GM12878 (cell line): ENCODE results near the gene MEN1. TPM values are rescaled to one million over a fixed set of nuclear protein-coding genes. Genes with fewer than 3 reads are reported as not detected.

Experiments
- ATAC-seq: fragments of 200-7000 bp; cut with Tn5 transposase; 3 replicates; pipeline ENCODE4 v1.9.1; 2020; ENCODE audit warnings: mild to moderate bottlenecking, moderate library complexity
- BruUV-seq: library from RNA; stranded (reverse); fragments of 400-500 nt; replicated peaks from 2 replicates; lab custom pipeline; 2021; lab: Mats Ljungman, UMichigan
- CTCF ChIA-PET: fragments of 300-600 bp; sonication (Branson Sonifier 250); formaldehyde crosslinking; extraction: SDS; loops from one replicate; lab custom pipeline; 2021; ENCODE audit warnings: inconsistent platforms; lab: Yijun Ruan, JAX
- POLR2A ChIA-PET: fragments of 350-600 bp; formaldehyde crosslinking; extraction: SDS; loops from one replicate; lab custom pipeline; 2021; ENCODE audit warnings: inconsistent platforms; lab: Charles Lee
- RAD21 ChIA-PET: fragments of 300-600 bp; sonication (Branson Sonifier 250); formaldehyde crosslinking; loops from one replicate; lab custom pipeline; 2023; ENCODE audit warnings: antibody characterized with exemption; ENCODE audit not compliant: unreplicated experiment; lab: Charles Lee
- SMC1A ChIA-PET: fragments of 300-600 bp; sonication (Branson Sonifier 250); formaldehyde crosslinking; loops from one replicate; lab custom pipeline; 2023; ENCODE audit not compliant: unreplicated experiment, uncharacterized antibody; lab: Charles Lee
- DNase-seq: peaks from one replicate; pipeline ENCODE4 v3.0.0-alpha.2; 2011; ENCODE audit warnings: low read depth, low spot score
- FAIRE-seq: peaks from 3 replicates; lab custom pipeline; 2011; peaks lifted over from hg19 to GRCh38; lab: Jason Lieb, UNC
- H2AFZ ChIP-seq: 2 replicates; pipeline ENCODE4 v1.6.0; 2011; ENCODE audit warnings: low read depth, low read length, control low read depth; ENCODE audit not compliant: control insufficient read depth
- H3K27ac ChIP-seq: 2 replicates; pipeline ENCODE4 v1.5.1; 2011; ENCODE audit warnings: control low read depth; ENCODE audit not compliant: control insufficient read depth, insufficient read depth
- H3K27me3 ChIP-seq, 2 experiments: replicated peaks in 1 of 2; 2 replicates each; pipeline versions ENCODE4 v1.6.0 to v1.6.1; 2011; ENCODE audit warnings: low read length in 1 of 2; ENCODE audit not compliant: control insufficient read depth in 2 of 2, insufficient read depth in 2 of 2
- H3K36me3 ChIP-seq, 2 experiments: 2 replicates each; pipeline ENCODE4 v1.5.1; 2011; ENCODE audit warnings: low read length in 1 of 2; ENCODE audit not compliant: control insufficient read depth in 2 of 2, insufficient read depth in 2 of 2
- H3K4me1 ChIP-seq: 2 replicates; pipeline ENCODE4 v1.6.1; 2011; ENCODE audit warnings: mild to moderate bottlenecking, low read length, moderate library complexity, mixed read lengths; ENCODE audit not compliant: control insufficient read depth, insufficient read depth
- H3K4me2 ChIP-seq: 2 replicates; pipeline ENCODE4 v1.6.0; 2011; ENCODE audit warnings: control low read depth; ENCODE audit not compliant: control insufficient read depth, insufficient read depth
- H3K4me3 ChIP-seq: fragments of 200-600 bp; sonication (generic); 2 replicates; pipeline ENCODE4 v1.5.1; 2016
- H3K79me2 ChIP-seq: 2 replicates; pipeline ENCODE4 v1.6.0; 2011; ENCODE audit warnings: low read length; ENCODE audit not compliant: control insufficient read depth, insufficient read depth
- H3K9ac ChIP-seq: 2 replicates; pipeline ENCODE4 v1.8.0; 2011; ENCODE audit warnings: low read length, control low read depth, mixed read lengths; ENCODE audit not compliant: control insufficient read depth, insufficient read depth
- H3K9me3 ChIP-seq: replicated peaks from 3 replicates; pipeline ENCODE4 v1.5.1; 2011; ENCODE audit warnings: mild to moderate bottlenecking, low read length; ENCODE audit not compliant: control insufficient read depth, insufficient read depth
- H4K20me1 ChIP-seq: 2 replicates; pipeline ENCODE4 v1.6.0; 2011; ENCODE audit not compliant: control insufficient read depth, insufficient read depth
- BACH1 ChIP-seq: fragments of 450-650 bp; IDR thresholded peaks from 2 replicates; pipeline ENCODE4 v1.6.1; 2017; ENCODE audit warnings: mild to moderate bottlenecking, borderline replicate concordance
- BCL3 ChIP-seq: IDR thresholded peaks from 2 replicates; pipeline ENCODE4 v1.6.1; 2011; ENCODE audit warnings: borderline replicate concordance, low read depth, mild to moderate bottlenecking, moderate library complexity, low read length; ENCODE audit not compliant: insufficient read depth, poor library complexity, severe bottlenecking
- CBFB ChIP-seq: IDR thresholded peaks from 2 replicates; pipeline ENCODE4 v1.6.1; 2016; ENCODE audit warnings: antibody characterized with exemption, low read depth
- HDAC2 ChIP-seq: fragments of 200-600 bp; sonication (generic); IDR thresholded peaks from 2 replicates; pipeline ENCODE4 v1.6.1; 2017
- HSF1 ChIP-seq: fragments of 150-350 bp; IDR thresholded peaks from 2 replicates; pipeline ENCODE4 v1.6.1; 2014; ENCODE audit warnings: mild to moderate bottlenecking, low read depth, low read length
- KDM1A ChIP-seq: fragments of 200-600 bp; sonication (generic); IDR thresholded peaks from 2 replicates; pipeline ENCODE4 v1.6.1; 2016; ENCODE audit warnings: borderline replicate concordance
- MAX ChIP-seq: IDR thresholded peaks from 2 replicates; pipeline ENCODE4 v1.6.1; 2012; ENCODE audit warnings: low read depth, low read length, improper control_type of control experiment
- PAX8 ChIP-seq: fragments of 450-650 bp; IDR thresholded peaks from 2 replicates; pipeline ENCODE4 v1.6.1; 2017; ENCODE audit warnings: mild to moderate bottlenecking, moderate library complexity
- PKNOX1 ChIP-seq: fragments of 450-650 bp; IDR thresholded peaks from 2 replicates; pipeline ENCODE4 v1.6.1; 2016; ENCODE audit warnings: mild to moderate bottlenecking
- RAD21 ChIP-seq: IDR thresholded peaks from 2 replicates; pipeline ENCODE4 v1.6.1; 2011; ENCODE audit warnings: mild to moderate bottlenecking, low read depth, low read length, moderate library complexity; ENCODE audit not compliant: insufficient read depth
- STAT3 ChIP-seq: IDR thresholded peaks from 2 replicates; pipeline ENCODE4 v1.6.1; 2011; ENCODE audit warnings: low read depth, low read length, improper control_type of control experiment
- SUPT20H ChIP-seq: IDR thresholded peaks from 2 replicates; pipeline ENCODE4 v1.6.1; 2011; ENCODE audit warnings: low read depth, mild to moderate bottlenecking, low read length, moderate library complexity, borderline replicate concordance; ENCODE audit not compliant: control insufficient read depth
- ZBTB40 ChIP-seq: fragments of 450-650 bp; IDR thresholded peaks from 2 replicates; pipeline ENCODE4 v1.6.1; 2016; ENCODE audit warnings: mild to moderate bottlenecking, moderate library complexity, borderline replicate concordance
- WGBS: methylation state at CpG from one replicate; pipeline ENCODE4 v1.1.6; 2016; ENCODE audit warnings: low lambda C conversion rate; ENCODE audit not compliant: insufficient replicate concordance, insufficient coverage; ENCODE audit errors: missing lambda C conversion rate; 5-methylcytosine and 5-hydroxymethylcytosine counted together
- in situ Hi-C: fragments of 300-500 bp; cut with MboI; formaldehyde crosslinking; loops from 9 replicates; pipeline ENCODE4 v1.14.3; 2018; ENCODE audit warnings: mixed read lengths
- intact Hi-C: fragments of 100-400 bp; cut with micrococcal nuclease; formaldehyde crosslinking; loops from one replicate; pipeline ENCODE4 v1.14.2; 2022; ENCODE audit not compliant: unreplicated experiment
- polyA plus RNA-seq, 11 experiments: library from polyadenylated mRNA; depleted of rRNA in 4 of 11; unstranded in 6 of 11; stranded (reverse) in 5 of 11; fragments of >200 nt; fragmentation: Nextera tagmentation in 4 of 11; fragmentation: Illumina TruSeq in 1 of 11; extraction: Ambion mirVana in 4 of 11; extraction: Trizol in 1 of 11; gene quantifications; 1 replicate in 1 of 11; 2 replicates in 10 of 11; pipeline versions ENCODE4 v1.2.1 to v1.2.3, GENCODE V29; 2011 to 2016; ENCODE audit warnings: inconsistent platforms in 2 of 11, missing spikeins in 2 of 11, low read depth in 1 of 11
- total RNA-seq, 4 experiments: library from RNA; depleted of rRNA in 3 of 4; stranded (reverse); fragments of >200 nt in 3 of 4; fragmentation: Illumina TruSeq in 1 of 4; extraction: Trizol in 1 of 4; gene quantifications; 2 replicates each; pipeline versions ENCODE4 v1.2.1 to v1.2.3, GENCODE V29; 2013 to 2021

The MEN1 gene
- total and polyA plus RNA-seq, 10 of the 15 experiments (the other 5 are each of a cell fraction or from before 2014, with no cell fraction given) = 2.5 to 39.7 (median 20.7) TPM

- no peak overlapping the region for H2AFZ ChIP-seq
- in situ Hi-C loops (no loop called here), intact Hi-C loops (loop anchor here (1.0 to 2.0 kb wide), 2 partner anchors 7 to 18 kb away; no protein-coding TSS in a partner anchor)
- H3K4me2 ChIP-seq = peak overlapping the region; percentile 97
- RAD21 ChIA-PET = interaction anchor here (0.5 to 15.8 kb wide), 7 partner anchors 10 to 649 kb away, joined by 3 to 316 read pairs (median 7); partner anchors contain the start of genes CDC42BPG and EHD1
- BruUV-seq = no TSS peak
- no peaks in the 10 kb centered on the region for H3K9me3 ChIP-seq
- DNase-seq = no peak
- CTCF ChIA-PET = interaction anchor here (0.7 to 28.8 kb wide), 5 partner anchors 8 to 197 kb away, joined by 3 to 1208 read pairs (median 37); partner anchors contain the start of genes CDC42BPG and EHD1
- SMC1A ChIA-PET = interaction anchor here (0.8 to 15.0 kb wide), 8 partner anchors 7 to 86 kb away, joined by 3 to 306 read pairs (median 8); partner anchors contain the start of gene EHD1
- no peaks in the 10 kb centered on the region for H4K20me1 ChIP-seq
- peak overlapping the region; percentile 77 for H3K9ac ChIP-seq
- peak overlapping the region; percentile 99 for H3K27ac ChIP-seq
- POLR2A ChIA-PET = interaction anchor here (0.7 to 24.3 kb wide), 9 partner anchors 9 to 756 kb away, joined by 3 to 620 read pairs (median 4); partner anchors contain the start of genes CDC42BPG, EHD1, MAP3K11 and MEN1
- no peak for FAIRE-seq
- H3K27me3 ChIP-seq = no peaks in the 10 kb centered on the region
- H3K4me1 ChIP-seq = peaks cover 92% of the 10 kb centered on the region
- 5% methylated on average over 19 of the region's 19 CpGs for WGBS
- peaks cover 33 to 57% of the 10 kb centered on the region in 2 experiments; a peak in 3 of 4 replicates for H3K36me3 ChIP-seq
- peak; percentile 45 for ATAC-seq
- H3K79me2 ChIP-seq = peaks cover 70% of the 10 kb centered on the region
- no peak overlapping the region; the same call in 1 of the 2 replicates for H3K4me3 ChIP-seq
- TF ChIP-seq BCL3 (peak; percentile 16), HSF1 (no peak), RAD21 (no peak), SUPT20H (no peak), CBFB (no peak), HDAC2 (no peak), PKNOX1 (peak; percentile 84), MAX (no peak), STAT3 (no peak), KDM1A (no peak), BACH1 (no peak), ZBTB40 (no peak), PAX8 (no peak)
Measured at GRCh38 chr11:64858467-64859263, 48.3 kb upstream of the MEN1 start.
